H1 (cell line): ENCODE results near the gene UVRAG. TPM values are rescaled to one million over a fixed set of nuclear protein-coding genes. Genes with fewer than 3 reads are reported as not detected.

Experiments
- CTCF ChIA-PET: fragments of 300-600 bp; sonication (Branson Sonifier 250); formaldehyde crosslinking; loops from one replicate; lab custom pipeline; 2021; ENCODE audit not compliant: partially characterized antibody; lab: Charles Lee
- POLR2A ChIA-PET: fragments of 300-600 bp; sonication (Branson Sonifier 250); formaldehyde crosslinking; loops from one replicate; lab custom pipeline; 2021; ENCODE audit warnings: inconsistent platforms; ENCODE audit not compliant: partially characterized antibody; lab: Charles Lee
- DNase-seq, 2 experiments: peaks; one replicate each; pipeline versions ENCODE4 v3.0.0 to v3.0.0-alpha.2; 2010 to 2022; ENCODE audit warnings: low spot score in 2 of 2, low read depth in 1 of 2, mixed read lengths in 1 of 2
- FAIRE-seq: peaks from 2 replicates; lab custom pipeline; 2011; peaks lifted over from hg19 to GRCh38; lab: Jason Lieb, UNC
- H2AFZ ChIP-seq: 2 replicates; pipeline ENCODE4 v1.8.1; 2012; ENCODE audit warnings: low read length, inconsistent platforms
- H2AK5ac ChIP-seq: 2 replicates; pipeline ENCODE4 v1.6.1; 2013; ENCODE audit warnings: low read depth, low read length
- H2BK120ac ChIP-seq: replicated peaks from 2 replicates; pipeline ENCODE3; 2013; ENCODE audit warnings: low read depth, low read length, inconsistent platforms
- H2BK12ac ChIP-seq: 2 replicates; pipeline ENCODE4 v1.6.1; 2013; ENCODE audit warnings: low read depth, low read length
- H2BK15ac ChIP-seq: 2 replicates; pipeline ENCODE4 v1.6.1; 2013; ENCODE audit warnings: low read length
- H2BK20ac ChIP-seq: 2 replicates; pipeline ENCODE4 v1.6.1; 2013; ENCODE audit warnings: low read length
- H2BK5ac ChIP-seq: 2 replicates; pipeline ENCODE4 v1.6.1; 2013; ENCODE audit warnings: low read depth, low read length
- H3K14ac ChIP-seq: 2 replicates; pipeline ENCODE4 v1.6.1; 2013; ENCODE audit warnings: inconsistent platforms; ENCODE audit not compliant: insufficient read length
- H3K18ac ChIP-seq: 2 replicates; pipeline ENCODE4 v1.6.1; 2013; ENCODE audit warnings: low read length; ENCODE audit errors: extremely low read depth
- H3K23ac ChIP-seq: 2 replicates; pipeline ENCODE4 v1.6.1; 2013; ENCODE audit warnings: inconsistent platforms; ENCODE audit not compliant: insufficient read length
- H3K23me2 ChIP-seq: 2 replicates; pipeline ENCODE4 v1.6.1; 2013; ENCODE audit warnings: low read depth, low read length
- H3K27ac ChIP-seq: 2 replicates; pipeline ENCODE4 v1.6.1; 2011; ENCODE audit warnings: low read depth, low read length, inconsistent platforms
- H3K27me3 ChIP-seq, 4 experiments: replicated peaks in 1 of 4; 1 replicate in 1 of 4; 2 replicates in 3 of 4; pipeline versions ENCODE4 v1.6.1 to v1.8.1; 2011 to 2013; ENCODE audit warnings: low read length in 3 of 4, mild to moderate bottlenecking in 3 of 4, inconsistent platforms in 2 of 4, mixed read lengths in 2 of 4, moderate library complexity in 1 of 4; ENCODE audit not compliant: control insufficient read depth in 3 of 4, insufficient read depth in 3 of 4; ENCODE audit errors: extremely low read depth in 1 of 4
- H3K36me3 ChIP-seq, 4 experiments: 2 replicates each; pipeline versions ENCODE4 v1.6.1 to v1.8.1; 2011 to 2013; ENCODE audit warnings: mild to moderate bottlenecking in 4 of 4, low read length in 3 of 4, moderate library complexity in 2 of 4, control low read depth in 1 of 4, inconsistent platforms in 1 of 4; ENCODE audit not compliant: insufficient read depth in 4 of 4, control insufficient read depth in 2 of 4
- H3K4ac ChIP-seq: replicated peaks from 2 replicates; pipeline ENCODE3; 2013; ENCODE audit warnings: low read length, low read depth, mixed read lengths, inconsistent platforms; ENCODE audit not compliant: insufficient read length
- H3K4me1 ChIP-seq, 4 experiments: replicated peaks in 1 of 4; 1 replicate in 1 of 4; 2 replicates in 3 of 4; pipeline versions ENCODE4 v1.6.1 to v1.8.1; 2011 to 2013; ENCODE audit warnings: low read length in 3 of 4, inconsistent platforms in 2 of 4, mixed read lengths in 1 of 4; ENCODE audit not compliant: insufficient read depth in 4 of 4, control insufficient read depth in 3 of 4
- H3K4me2 ChIP-seq, 2 experiments: 2 replicates each; pipeline versions ENCODE4 v1.6.1 to v1.8.1; 2011 to 2013; ENCODE audit warnings: low read depth in 2 of 2, low read length in 2 of 2, control low read depth in 1 of 2, inconsistent platforms in 1 of 2, mild to moderate bottlenecking in 1 of 2; ENCODE audit not compliant: insufficient read depth in 1 of 2
- H3K4me3 ChIP-seq, 4 experiments: fragments of 200-600, 300-600 bp in 1 of 4; sonication (generic), shearing (Covaris generic), sonication (Bioruptor Twin) in 1 of 4; 2 replicates each; pipeline versions ENCODE4 v1.5.1 to v1.8.1; 2011 to 2016; ENCODE audit warnings: low read length in 4 of 4, low read depth in 3 of 4, control low read depth in 2 of 4, inconsistent platforms in 2 of 4, mild to moderate bottlenecking in 2 of 4, mixed read lengths in 1 of 4, moderate library complexity in 1 of 4; ENCODE audit not compliant: insufficient read depth in 2 of 4; ENCODE audit errors: extremely low read depth in 1 of 4
- H3K56ac ChIP-seq: replicated peaks from 2 replicates; pipeline ENCODE3; 2013; ENCODE audit warnings: low read depth, mild to moderate bottlenecking, mixed read lengths, low read length, inconsistent platforms; ENCODE audit not compliant: insufficient read length
- H3K79me1 ChIP-seq: 2 replicates; pipeline ENCODE4 v1.6.1; 2013; ENCODE audit warnings: low read depth, low read length, control low read depth
- H3K79me2 ChIP-seq, 2 experiments: 2 replicates each; pipeline versions ENCODE4 v1.6.1 to v1.8.1; 2012 to 2013; ENCODE audit warnings: low read length in 2 of 2, mild to moderate bottlenecking in 2 of 2, inconsistent platforms in 1 of 2; ENCODE audit not compliant: insufficient read depth in 2 of 2, control insufficient read depth in 1 of 2
- H3K9ac ChIP-seq, 4 experiments: replicated peaks in 1 of 4; 1 replicate in 1 of 4; 2 replicates in 3 of 4; pipeline versions ENCODE4 v1.6.1 to v1.8.1; 2011 to 2013; ENCODE audit warnings: low read depth in 3 of 4, low read length in 3 of 4, control low read depth in 2 of 4, mild to moderate bottlenecking in 2 of 4, moderate library complexity in 2 of 4, inconsistent platforms in 1 of 4; ENCODE audit errors: extremely low read depth in 1 of 4
- H3K9me3 ChIP-seq, 2 experiments: 2 replicates each; pipeline versions ENCODE4 v1.6.1 to v1.8.1; 2012 to 2013; ENCODE audit warnings: mild to moderate bottlenecking in 2 of 2, moderate library complexity in 2 of 2, control low read depth in 1 of 2, inconsistent platforms in 1 of 2, low read depth in 1 of 2, low read length in 1 of 2, mixed read lengths in 1 of 2; ENCODE audit not compliant: insufficient read depth in 2 of 2
- H4K20me1 ChIP-seq, 2 experiments: replicated peaks in 1 of 2; 2 replicates each; pipeline versions ENCODE3 to v1.8.1; 2011 to 2013; ENCODE audit warnings: inconsistent platforms in 2 of 2, low read length in 2 of 2, mild to moderate bottlenecking in 1 of 2; ENCODE audit not compliant: insufficient read depth in 2 of 2, control insufficient read depth in 1 of 2
- H4K5ac ChIP-seq: 2 replicates; pipeline ENCODE4 v1.6.1; 2013; ENCODE audit warnings: low read length, low read depth, mixed read lengths, inconsistent platforms; ENCODE audit not compliant: insufficient read length
- H4K8ac ChIP-seq: 2 replicates; pipeline ENCODE4 v1.8.0; 2013; ENCODE audit warnings: mild to moderate bottlenecking, moderate library complexity, low read length, inconsistent platforms; ENCODE audit not compliant: insufficient read depth; ENCODE audit errors: extremely low read depth
- H4K91ac ChIP-seq: replicated peaks from 2 replicates; pipeline ENCODE3; 2013; ENCODE audit warnings: low read length, mixed read lengths, inconsistent platforms; ENCODE audit not compliant: insufficient read length
- ASH2L ChIP-seq: fragments of 200-600, 300-600 bp; sonication (generic); IDR thresholded peaks from one replicate; pipeline ENCODE4 v1.7.1; 2017; ENCODE audit warnings: low read length
- HDAC2 ChIP-seq, 2 experiments: fragments of 300-600 bp in 1 of 2; sonication (generic) in 1 of 2; IDR thresholded peaks; 2 replicates each; pipeline ENCODE4 v1.6.1; 2011 to 2012; ENCODE audit warnings: low read depth in 2 of 2, low read length in 2 of 2, mild to moderate bottlenecking in 2 of 2, moderate library complexity in 2 of 2, borderline replicate concordance in 1 of 2, inconsistent platforms in 1 of 2
- HDAC6 ChIP-seq: IDR thresholded peaks from one replicate; pipeline ENCODE4 v1.7.1; 2012; ENCODE audit warnings: low read depth, mild to moderate bottlenecking, inconsistent platforms, low read length, moderate library complexity
- MAFK ChIP-seq: IDR thresholded peaks from 2 replicates; pipeline ENCODE4 v1.6.1; 2012; ENCODE audit warnings: low read depth, mild to moderate bottlenecking, improper control_type of control experiment, low read length
- TCF12 ChIP-seq: IDR thresholded peaks from 2 replicates; pipeline ENCODE4 v1.6.1; 2011; ENCODE audit warnings: low read depth, mild to moderate bottlenecking, low read length
- TEAD4 ChIP-seq: IDR thresholded peaks from 2 replicates; pipeline ENCODE4 v1.6.1; 2012; ENCODE audit warnings: low read depth, low read length, inconsistent platforms, mixed read lengths
- WGBS, 2 experiments: shearing (Covaris generic) in 1 of 2; methylation state at CpG; one replicate each; pipeline versions ENCODE4 v1.1.6 to v1.1.7; 2013 to 2015; ENCODE audit warnings: low lambda C conversion rate in 2 of 2, mixed read lengths in 2 of 2, inconsistent platforms in 1 of 2, low coverage in 1 of 2, missing lambda C conversion rate in 1 of 2; ENCODE audit not compliant: insufficient replicate concordance in 2 of 2, insufficient coverage in 1 of 2, insufficient read length in 1 of 2; ENCODE audit errors: extremely low coverage in 1 of 2, missing lambda C conversion rate in 1 of 2; 5-methylcytosine and 5-hydroxymethylcytosine counted together
- polyA plus RNA-seq, 7 experiments: library from polyadenylated mRNA; depleted of rRNA in 3 of 7; stranded (reverse) in 5 of 7; unstranded in 2 of 7; fragments of >200 nt in 5 of 7; fragments of 200-250 nt in 2 of 7; gene quantifications; 1 replicate in 5 of 7; 2 replicates in 1 of 7; 4 replicates in 1 of 7; pipeline versions ENCODE4 v1.2.1 to v1.2.3, GENCODE V29; 2011 to 2013; ENCODE audit warnings: missing spikeins in 2 of 7, mixed read lengths in 2 of 7
- total RNA-seq: library from RNA; stranded (reverse); fragmentation: NEBNext Ultra II Directional; extraction: Animal tissue kit (Norgen Biotek cat#: 25700); gene quantifications from 2 replicates; pipeline ENCODE4 v1.2.1, GENCODE V29; 2021

UVRAG gene
- total and polyA plus RNA-seq, 2 of the 8 experiments (the other 6 are each of a cell fraction or from before 2014, with no cell fraction given): 5.5 to 14.7 TPM

DNA sequence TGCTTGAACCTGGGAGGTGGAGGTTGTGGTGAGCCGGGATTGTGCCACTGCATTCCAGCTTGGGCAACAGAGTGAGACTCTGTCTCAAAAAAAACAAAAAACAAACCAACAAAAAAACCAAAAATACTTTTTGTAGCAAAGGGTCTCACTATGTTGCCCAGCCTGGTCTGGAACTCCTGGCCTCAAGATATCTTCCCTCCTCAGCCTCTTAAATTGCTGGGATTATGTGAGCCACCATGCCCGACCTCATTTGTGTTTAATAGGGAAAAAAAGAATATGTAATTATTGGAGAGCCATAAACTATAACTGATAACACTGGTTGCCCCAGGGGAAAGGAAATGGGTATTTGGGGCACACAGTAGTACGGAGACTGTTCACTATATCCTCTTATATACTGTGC is 19.7 kb downstream of the UVRAG start:
- H3K56ac ChIP-seq: no peak overlapping the region
- WGBS, 2 experiments: 98% methylated on average over 3 of the region's 3 CpGs; no CpG with 5 or more reads in 1 of the 2 experiments
- H3K9ac ChIP-seq: no peak overlapping the region
- POLR2A ChIA-PET: no interaction called here
- CTCF ChIA-PET: no interaction called here
- H3K14ac ChIP-seq: no peak overlapping the region
- H3K23me2 ChIP-seq: no peaks in the 10 kb centered on the region
- H3K9me3 ChIP-seq: no peaks in the 10 kb centered on the region
- no peaks in the 10 kb centered on the region for H3K27me3 ChIP-seq
- no peak overlapping the region for H3K23ac ChIP-seq
- no peak for TF ChIP-seq HDAC6
- no peak for TF ChIP-seq TCF12
- TF ChIP-seq MAFK: no peak
- TF ChIP-seq TEAD4: no peak
- TF ChIP-seq ASH2L: no peak
- no peak for TF ChIP-seq HDAC2 (IDR thresholded peaks at IDR 0.05; ENCODE audit: borderline replicate concordance in 1 of 2, low read depth in 2 of 2, low read length in 2 of 2)
- TF ChIP-seq, all 59 proteins: peak for 0
- H3K36me3 ChIP-seq: no peaks in the 10 kb centered on the region
- no peak overlapping the region for H2BK5ac ChIP-seq
- H4K5ac ChIP-seq: no peak overlapping the region
- H2BK20ac ChIP-seq: no peak overlapping the region
- no peak overlapping the region for H3K4ac ChIP-seq
- H4K8ac ChIP-seq: no peak overlapping the region
- H3K4me3 ChIP-seq: no peak overlapping the region
- peaks cover 0 to 2% of the 10 kb centered on the region in 2 experiments; a peak in 1 of 4 replicates for H3K79me2 ChIP-seq
- H2BK120ac ChIP-seq: no peak overlapping the region
- H3K18ac ChIP-seq: no peak overlapping the region
- H3K4me2 ChIP-seq: no peak overlapping the region
- H3K79me1 ChIP-seq: no peaks in the 10 kb centered on the region; the same call in 1 of the 2 replicates
- peaks cover 0 to 3% of the 10 kb centered on the region in 2 experiments for H4K20me1 ChIP-seq
- no peak overlapping the region for H2AK5ac ChIP-seq
- H3K4me1 ChIP-seq: no peaks in the 10 kb centered on the region; a peak in 1 of 7 replicates
- H4K91ac ChIP-seq: no peak overlapping the region
- no peak overlapping the region for H2AFZ ChIP-seq
- no peak for FAIRE-seq
- no peak overlapping the region for H2BK12ac ChIP-seq
- DNase-seq: no peak
- no peak overlapping the region for H3K27ac ChIP-seq
- no peak overlapping the region for H2BK15ac ChIP-seq
